Thymus (tissue), 11 donors: ENCODE measurements around the gene EGFL7. TPM values are rescaled to one million over a fixed set of nuclear protein-coding genes. Genes with fewer than 3 reads are reported as not detected.

Experiments
- DNase-seq, 9 donors: peaks; one replicate each; pipeline ENCODE4 v3.0.0-alpha.2; 2013; ENCODE audit warnings: low spot score in 9 of 9, low read depth in 6 of 9, missing footprints in 1 of 9
- H3K27ac ChIP-seq, 2 donors: one replicate each; pipeline ENCODE4 v1.5.1; 2013; ENCODE audit warnings: control low read depth in 1 of 2, low read depth in 1 of 2, low read length in 1 of 2, mild to moderate bottlenecking in 1 of 2, moderate library complexity in 1 of 2
- H3K27me3 ChIP-seq, 2 donors: one replicate each; pipeline ENCODE4 v1.5.1; 2013; ENCODE audit warnings: low read length in 1 of 2; ENCODE audit not compliant: control insufficient read depth in 2 of 2, insufficient read depth in 1 of 2
- H3K36me3 ChIP-seq, 2 donors: one replicate each; pipeline ENCODE4 v1.5.1; 2013; ENCODE audit warnings: low read length in 1 of 2, mild to moderate bottlenecking in 1 of 2, moderate library complexity in 1 of 2; ENCODE audit not compliant: control insufficient read depth in 2 of 2, insufficient read depth in 2 of 2
- H3K4me1 ChIP-seq, 2 donors: one replicate each; pipeline ENCODE4 v1.5.1; 2013; ENCODE audit warnings: low read length in 2 of 2; ENCODE audit not compliant: control insufficient read depth in 2 of 2, insufficient read depth in 2 of 2
- H3K4me3 ChIP-seq, 2 donors: one replicate each; pipeline ENCODE4 v1.5.1; 2013; ENCODE audit warnings: low read length in 2 of 2, control low read depth in 1 of 2, mild to moderate bottlenecking in 1 of 2
- H3K9me3 ChIP-seq, 2 donors: one replicate each; pipeline ENCODE4 v1.5.1; 2013; ENCODE audit warnings: low read length in 1 of 2, mild to moderate bottlenecking in 1 of 2; ENCODE audit not compliant: control insufficient read depth in 2 of 2, insufficient read depth in 1 of 2
- WGBS: extraction: QIAGEN DNeasy Blood & Tissue Kit; methylation state at CpG from one replicate; pipeline ENCODE4 v1.1.7; 2013; 5-methylcytosine and 5-hydroxymethylcytosine counted together
- polyA plus RNA-seq: library from polyadenylated mRNA; stranded (reverse); fragments of 200-250 nt; gene quantifications from one replicate; pipeline ENCODE4 v1.2.3, GENCODE V29; 2013
- total RNA-seq: library from RNA; stranded (reverse); fragments of 120-200 nt; gene quantifications from one replicate; pipeline ENCODE4 v1.2.4, GENCODE V29; 2013
- donor health status: healthy.

EGFL7 gene
- total and polyA plus RNA-seq, 2 donors = 18.1 to 118 TPM

GRCh38 chr9:136681029-136681428 is 18.3 kb downstream of the EGFL7 start:
- peaks cover 0 to 4% of the 10 kb centered on the region in 2 donors for H3K9me3 ChIP-seq
- H3K36me3 ChIP-seq = no peaks in the 10 kb centered on the region
- H3K4me3 ChIP-seq = no peak overlapping the region
- no peak for DNase-seq
- peaks cover 0 to 7% of the 10 kb centered on the region in 2 donors for H3K27me3 ChIP-seq
- peaks cover 2 to 6% of the 10 kb centered on the region in 2 donors for H3K4me1 ChIP-seq
- H3K27ac ChIP-seq = no peak overlapping the region
- WGBS = 97% methylated on average over 17 of the region's 17 CpGs

GRCh38 chr9:136681945-136682699 is 19.4 kb downstream of the EGFL7 start:
- peaks cover 0 to 15% of the 10 kb centered on the region in 2 donors for H3K27me3 ChIP-seq
- H3K36me3 ChIP-seq = no peaks in the 10 kb centered on the region
- 94% methylated on average over 20 of the region's 20 CpGs for WGBS
- H3K4me3 ChIP-seq = no peak overlapping the region
- H3K9me3 ChIP-seq = no peaks in the 10 kb centered on the region
- no peak for DNase-seq
- H3K4me1 ChIP-seq = peaks cover 5 to 13% of the 10 kb centered on the region in 2 donors
- no peak overlapping the region for H3K27ac ChIP-seq

DNA sequence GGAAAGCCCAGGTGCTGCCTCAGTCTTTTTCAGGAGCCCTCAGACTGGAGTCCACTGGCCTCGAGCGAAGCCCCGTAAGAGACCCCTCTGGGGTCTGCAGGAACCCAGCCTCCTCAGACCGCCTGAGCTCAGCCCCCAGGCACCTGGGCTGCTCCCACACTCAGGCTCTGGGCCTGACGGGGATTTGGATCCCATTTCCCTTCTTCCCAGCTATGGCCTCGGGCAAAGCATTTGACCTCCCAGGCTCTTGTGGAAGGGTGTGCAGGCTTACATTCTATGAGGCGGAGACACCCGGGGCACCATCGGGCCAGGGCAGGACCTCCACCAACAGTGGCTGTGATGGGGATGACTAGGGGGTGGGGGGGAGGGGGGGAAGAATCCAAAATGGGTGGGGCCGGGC is 20.0 kb downstream of the EGFL7 start:
- H3K4me3 ChIP-seq = no peak overlapping the region
- DNase-seq = no peak
- WGBS = 97% methylated on average over 10 of the region's 10 CpGs
- peaks cover 0 to under 1% of the 10 kb centered on the region in 2 donors for H3K9me3 ChIP-seq
- H3K27ac ChIP-seq = no peak overlapping the region
- peaks cover 6 to 15% of the 10 kb centered on the region in 2 donors for H3K4me1 ChIP-seq
- H3K36me3 ChIP-seq = no peaks in the 10 kb centered on the region
- H3K27me3 ChIP-seq = peaks cover 2 to 17% of the 10 kb centered on the region in 2 donors

- H3K27me3 ChIP-seq = peaks cover 4 to 23% of the 10 kb centered on the region in 2 donors
- no peak overlapping the region for H3K27ac ChIP-seq
- DNase-seq = no peak
- 96% methylated on average over 16 of the region's 16 CpGs for WGBS
- H3K36me3 ChIP-seq = no peaks in the 10 kb centered on the region
- H3K4me1 ChIP-seq = peaks cover 7 to 19% of the 10 kb centered on the region in 2 donors
- H3K9me3 ChIP-seq = peaks cover 0 to 6% of the 10 kb centered on the region in 2 donors
- no peak overlapping the region for H3K4me3 ChIP-seq
These were observed 20.5 kb downstream of the EGFL7 start for GRCh38 chr9:136683173-136683745.

DNA sequence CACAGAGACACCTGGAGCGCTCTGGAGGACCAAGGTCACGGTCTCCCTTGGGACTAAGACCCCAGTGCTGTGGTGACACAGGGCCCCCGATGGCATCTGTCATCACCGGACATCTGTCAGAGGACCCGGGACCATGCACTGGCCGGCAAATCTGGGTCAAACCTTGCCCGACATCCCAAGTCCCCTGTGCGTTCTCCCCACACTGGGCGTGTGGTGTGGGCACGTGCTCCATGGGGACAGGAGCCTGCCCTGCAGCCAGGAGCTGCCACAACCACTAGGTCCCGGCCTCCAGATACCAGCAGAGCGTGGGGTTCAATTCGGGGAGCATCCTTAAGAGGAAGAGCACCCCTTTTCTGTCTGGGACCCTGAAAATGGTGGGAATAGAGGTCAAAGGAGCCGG is 21.0 kb downstream of the EGFL7 start:
- Histone ChIP-seq H3K4me3 (no peak overlapping the region), H3K9me3 (peaks cover 0 to 7% of the 10 kb centered on the region in 2 donors), H3K4me1 (peaks cover 7 to 19% of the 10 kb centered on the region in 2 donors), H3K27ac (no peak overlapping the region), H3K27me3 (peaks cover 4 to 28% of the 10 kb centered on the region in 2 donors), H3K36me3 (no peaks in the 10 kb centered on the region)
- 94% methylated on average over 14 of the region's 14 CpGs for WGBS
- DNase-seq = no peak

DNA sequence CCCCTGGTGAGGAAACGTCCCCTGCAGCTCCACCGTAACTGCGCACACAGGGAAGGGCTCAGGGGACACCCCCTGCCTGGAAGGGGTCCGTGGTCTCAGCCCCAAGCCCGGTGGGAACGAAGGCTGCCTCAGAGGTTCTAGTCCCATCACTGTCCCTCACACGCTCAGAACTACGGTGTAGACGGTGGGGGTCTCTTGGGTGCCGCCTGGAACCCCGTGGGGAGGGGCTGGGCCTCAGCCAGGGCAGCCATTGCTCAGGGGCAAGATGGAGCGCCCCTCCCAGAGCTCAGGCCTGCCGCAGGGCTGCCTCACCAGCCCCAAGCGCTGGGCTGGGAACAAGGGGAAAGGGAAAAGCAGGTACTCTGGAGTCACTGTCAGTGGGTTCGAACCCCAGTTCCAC is 21.6 kb downstream of the EGFL7 start:
- H3K27me3 ChIP-seq = peaks cover 4 to 33% of the 10 kb centered on the region in 2 donors
- DNase-seq = no peak
- 93% methylated on average over 15 of the region's 15 CpGs for WGBS
- no peak overlapping the region for H3K27ac ChIP-seq
- no peaks in the 10 kb centered on the region for H3K36me3 ChIP-seq
- no peak overlapping the region for H3K4me3 ChIP-seq
- H3K9me3 ChIP-seq = peaks cover 0 to 7% of the 10 kb centered on the region in 2 donors
- peaks cover 7 to 19% of the 10 kb centered on the region in 2 donors for H3K4me1 ChIP-seq

GRCh38 chr9:136684799-136685198 is 22.1 kb downstream of the EGFL7 start:
- Histone ChIP-seq H3K4me3 (no peak overlapping the region), H3K4me1 (peaks cover 7 to 19% of the 10 kb centered on the region in 2 donors), H3K36me3 (no peaks in the 10 kb centered on the region), H3K27ac (no peak overlapping the region), H3K27me3 (peaks cover 4 to 33% of the 10 kb centered on the region in 2 donors), H3K9me3 (peaks cover 0 to 7% of the 10 kb centered on the region in 2 donors)
- no peak for DNase-seq
- whole genome bisulfite sequencing = 98% methylated on average over 15 of the region's 15 CpGs

GRCh38 chr9:136685216-136685615 is 22.5 kb downstream of the EGFL7 start:
- 98% methylated on average over 7 of the region's 7 CpGs for WGBS
- Histone ChIP-seq H3K9me3 (peaks cover 0 to 7% of the 10 kb centered on the region in 2 donors), H3K36me3 (no peaks in the 10 kb centered on the region), H3K4me1 (peaks cover 7 to 17% of the 10 kb centered on the region in 2 donors), H3K4me3 (no peak overlapping the region), H3K27ac (no peak overlapping the region), H3K27me3 (peaks cover 4 to 33% of the 10 kb centered on the region in 2 donors)
- no peak for DNase-seq

GRCh38 chr9:136685790-136686533 is 23.2 kb downstream of the EGFL7 start:
- H3K4me1 ChIP-seq = peaks cover 7 to 17% of the 10 kb centered on the region in 2 donors
- DNase-seq = no peak
- 56% methylated on average over 19 of the region's 19 CpGs for WGBS

More at GRCh38 chr9:136685790-136686533, 23.2 kb downstream of the EGFL7 start:
- Histone ChIP-seq H3K36me3 (no peaks in the 10 kb centered on the region), H3K9me3 (peaks cover 0 to 7% of the 10 kb centered on the region in 2 donors), H3K27me3 (peaks cover 4 to 33% of the 10 kb centered on the region in 2 donors), H3K4me3 (peak overlapping the region; percentile 62 to 73), H3K27ac (no peak overlapping the region)
